GM21528 (cell line): ENCODE results near the gene LNPEP.

Source experiments
- ATAC-seq: cut with Tn5 transposase; IDR thresholded peaks from one replicate; pipeline ENCODE4 v1.9.1; 2021; ENCODE audit warnings: mild to moderate bottlenecking, moderate library complexity; ENCODE audit not compliant: unreplicated experiment, low FRiP score

LNPEP gene

DNA sequence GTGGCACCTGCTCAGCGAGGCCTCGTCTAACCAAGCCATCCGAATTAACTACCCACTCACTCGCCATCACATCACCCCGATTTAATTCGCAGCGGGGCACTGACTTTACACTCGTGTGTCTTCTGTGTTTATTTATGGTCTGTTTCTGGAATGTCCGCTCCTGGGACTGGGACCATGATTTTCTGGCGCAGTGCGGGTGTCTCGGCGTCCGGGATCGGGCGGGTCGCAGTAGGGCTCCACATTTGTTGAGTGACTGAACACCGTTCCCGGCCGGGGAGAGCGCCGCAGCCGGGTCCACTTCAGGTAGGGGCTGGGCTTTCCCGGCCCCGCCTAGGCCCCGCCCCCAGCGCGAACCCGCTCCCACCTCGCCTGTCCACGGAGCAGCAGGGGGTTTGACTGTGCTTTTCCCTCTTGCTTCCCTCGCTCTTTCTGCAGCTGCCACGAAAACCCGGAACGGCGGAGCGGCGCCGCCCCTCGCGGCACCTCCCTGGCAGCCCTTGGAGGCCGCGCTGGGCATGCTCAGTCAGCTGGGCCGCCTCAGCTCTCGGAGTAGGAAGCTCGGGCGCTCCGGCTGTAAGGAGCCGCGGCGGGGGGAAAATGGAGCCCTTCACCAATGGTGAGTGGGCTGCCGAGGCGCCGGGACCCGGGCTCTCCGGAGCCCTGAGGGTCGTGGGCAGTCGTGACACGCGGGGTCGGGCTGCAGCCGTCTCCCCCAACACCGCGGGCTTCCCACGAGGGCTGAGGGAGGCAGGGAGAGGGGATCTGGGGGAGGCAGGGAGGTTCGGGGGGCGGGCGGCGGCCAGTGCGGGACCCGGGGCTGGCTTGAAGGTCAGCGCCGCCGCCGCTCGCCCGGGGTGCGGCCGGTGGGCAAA lies at the start of gene LNPEP:
Gene LNPEP (plus strand): TSS at position 522 of the 872 bp plus-strand sequence. CDS start 76 bp downstream, at position 598.
- ATAC-seq = peak; percentile 58

DNA sequence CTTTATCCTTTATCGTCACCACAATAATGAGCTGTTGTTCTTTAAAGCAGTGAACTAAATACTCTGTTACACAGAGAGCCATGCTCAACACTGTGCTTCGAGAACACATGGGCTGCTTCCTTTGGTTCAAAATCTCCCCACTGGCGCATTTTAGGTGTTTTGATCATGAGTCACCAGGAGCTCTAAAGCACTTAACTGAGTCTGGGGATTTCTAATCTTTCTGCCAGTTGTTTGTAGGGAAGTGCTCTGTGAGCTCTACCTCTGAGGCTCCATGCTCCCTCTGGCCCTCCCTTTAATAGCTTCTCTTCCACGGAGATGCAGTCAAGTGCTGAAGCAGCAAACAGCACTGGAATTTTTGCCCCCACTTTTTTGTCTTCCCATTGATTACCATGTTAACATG lies 42.5 kb upstream of the LNPEP start:
- no peak for ATAC-seq

DNA sequence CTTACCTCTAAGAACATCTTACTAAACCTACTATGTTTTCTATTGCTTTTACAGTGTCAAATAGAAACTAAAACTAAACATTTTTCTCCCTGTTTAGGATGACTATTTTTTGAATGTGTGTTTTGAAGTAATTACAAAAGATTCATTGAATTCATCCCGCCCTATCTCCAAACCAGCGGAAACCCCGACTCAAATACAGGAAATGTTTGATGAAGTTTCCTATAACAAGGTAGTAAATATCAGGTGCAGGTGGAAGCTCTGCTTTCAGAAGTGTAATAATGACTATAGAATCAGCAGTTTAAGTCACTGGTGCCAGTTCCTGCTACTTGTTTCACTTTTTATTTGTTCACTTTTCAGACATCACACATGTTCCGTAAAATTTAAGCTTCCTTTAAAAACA lies 39.6 kb upstream of the LNPEP start:
- ATAC-seq = peak; percentile 71

DNA sequence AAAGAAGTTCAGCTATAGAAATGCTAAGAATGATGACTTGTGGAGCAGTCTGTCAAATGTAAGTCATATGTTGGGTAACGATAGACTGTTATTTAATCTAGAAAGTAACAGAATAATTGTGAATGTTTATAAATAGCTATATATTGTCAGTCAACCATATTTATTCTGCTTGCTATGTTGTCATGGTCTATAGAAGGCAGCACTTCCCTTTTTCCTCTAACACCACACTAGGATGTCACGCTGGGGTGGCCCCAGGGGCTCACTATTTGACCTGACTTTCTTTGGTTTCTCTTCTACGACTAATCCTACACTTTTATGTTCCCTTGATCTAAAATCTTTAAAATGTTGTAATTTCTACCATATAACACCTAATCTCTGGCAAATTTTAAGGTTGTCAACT lies 39.1 kb upstream of the LNPEP start:
- ATAC-seq = peak; percentile 94

DNA sequence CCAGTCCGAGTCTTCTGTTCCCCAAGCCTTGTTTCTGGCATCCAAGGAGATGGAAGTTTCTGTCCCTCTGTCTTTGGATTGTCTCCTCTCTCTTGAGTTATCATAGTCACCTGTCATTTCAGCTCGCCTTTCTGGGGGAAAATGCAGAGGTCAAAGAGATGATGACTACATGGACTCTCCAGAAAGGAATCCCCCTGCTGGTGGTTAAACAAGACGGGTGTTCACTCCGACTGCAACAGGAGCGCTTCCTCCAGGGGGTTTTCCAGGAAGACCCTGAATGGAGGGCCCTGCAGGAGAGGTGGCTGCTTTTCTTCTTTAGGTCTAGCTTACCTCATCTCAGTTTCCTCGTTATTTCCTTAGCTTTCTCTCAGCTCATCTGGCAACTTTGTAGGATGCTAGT lies 34.5 kb upstream of the LNPEP start:
- no peak for ATAC-seq

DNA sequence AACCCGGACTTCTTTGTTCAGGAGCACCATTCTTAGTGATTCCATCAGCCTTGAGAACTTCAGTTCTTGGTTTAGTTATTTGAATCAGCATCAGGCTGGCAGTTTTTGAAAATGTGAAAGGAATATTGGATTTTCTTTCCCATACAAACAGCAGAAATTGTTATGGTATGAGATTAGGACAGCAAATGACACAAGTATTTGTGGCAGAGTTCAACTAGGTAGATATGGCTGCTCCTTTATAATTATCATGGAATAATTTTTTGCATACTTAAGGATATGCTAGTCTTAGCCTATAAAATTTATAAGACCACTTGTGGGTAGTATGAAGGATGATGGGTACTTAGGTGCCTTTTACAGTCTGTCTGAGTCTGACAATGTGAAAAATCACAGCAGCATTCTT lies 34.0 kb upstream of the LNPEP start:
- no peak for ATAC-seq

DNA sequence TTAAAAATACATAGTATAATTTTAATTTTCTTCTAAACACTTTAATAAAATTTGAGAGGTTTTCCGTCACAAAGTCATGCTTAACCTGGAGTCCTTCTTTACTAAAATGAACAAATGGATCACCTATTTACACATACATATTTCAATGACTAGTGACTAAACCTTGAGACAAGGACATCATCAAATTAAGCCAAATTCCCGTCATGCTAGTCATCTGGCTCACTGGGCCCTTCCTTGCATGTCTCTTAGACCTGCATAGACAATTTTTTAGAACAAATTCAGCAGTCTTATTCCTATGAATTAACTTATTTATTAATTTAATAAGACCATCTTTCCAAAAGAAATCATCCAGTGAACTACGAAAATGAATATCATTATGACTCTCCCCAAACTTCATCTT lies 33.0 kb upstream of the LNPEP start:
- no peak for ATAC-seq

DNA sequence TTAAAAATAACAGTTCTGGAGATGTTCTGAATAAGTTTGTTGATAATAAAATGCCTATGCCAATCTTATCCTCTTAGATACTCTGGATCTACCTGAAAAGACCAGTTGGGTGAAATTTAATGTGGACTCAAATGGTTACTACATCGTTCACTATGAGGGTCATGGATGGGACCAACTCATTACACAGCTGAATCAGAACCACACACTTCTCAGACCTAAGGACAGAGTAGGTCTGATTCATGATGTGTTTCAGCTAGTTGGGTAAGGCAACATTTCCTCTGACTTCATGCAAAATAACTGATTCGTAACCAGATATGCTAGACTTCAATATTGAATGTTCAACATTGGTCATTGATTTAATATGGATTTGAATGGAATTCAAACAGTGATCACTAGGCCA lies 32.6 kb upstream of the LNPEP start:
- ATAC-seq = no peak

DNA sequence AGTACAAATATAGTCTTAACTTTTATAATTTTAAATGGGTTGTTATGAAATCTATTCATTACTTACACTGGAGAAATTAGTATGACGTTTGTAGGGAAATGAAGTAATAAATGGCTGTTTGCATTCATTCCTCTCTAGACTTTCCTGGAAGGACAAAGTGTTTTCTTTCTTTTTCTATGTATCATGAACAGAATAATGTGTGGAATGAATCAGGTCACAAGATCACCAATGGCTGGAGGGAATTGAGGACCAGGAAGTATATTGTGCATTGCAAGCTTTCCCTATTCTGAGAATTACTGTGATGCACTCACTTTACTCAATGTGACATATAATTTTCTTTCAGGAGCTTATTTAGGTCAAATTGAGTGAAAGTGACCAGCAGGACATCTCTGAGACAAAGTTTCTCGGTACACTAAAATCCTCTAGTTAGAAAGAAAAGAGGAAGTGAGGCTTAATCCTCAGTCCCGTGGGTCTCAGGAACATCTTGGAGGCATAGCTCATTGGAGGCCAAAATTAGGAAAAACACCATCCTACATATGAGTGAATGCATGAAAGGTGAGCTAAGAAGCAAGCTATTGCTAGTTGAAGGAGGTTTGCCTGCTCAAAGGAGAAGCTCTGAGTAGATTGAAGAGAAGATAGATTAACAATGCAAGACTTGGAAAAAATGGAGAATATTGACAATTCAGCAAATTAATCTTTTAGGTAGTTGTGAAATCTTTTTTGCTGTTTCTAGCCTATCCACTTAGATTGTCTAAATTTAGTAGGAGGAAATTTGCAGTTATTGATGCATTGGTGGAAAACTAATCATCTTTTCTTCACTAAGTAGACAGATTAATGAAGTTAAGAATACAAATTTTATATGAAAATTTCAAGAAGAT lies 31.6 kb upstream of the LNPEP start:
- no peak for ATAC-seq

DNA sequence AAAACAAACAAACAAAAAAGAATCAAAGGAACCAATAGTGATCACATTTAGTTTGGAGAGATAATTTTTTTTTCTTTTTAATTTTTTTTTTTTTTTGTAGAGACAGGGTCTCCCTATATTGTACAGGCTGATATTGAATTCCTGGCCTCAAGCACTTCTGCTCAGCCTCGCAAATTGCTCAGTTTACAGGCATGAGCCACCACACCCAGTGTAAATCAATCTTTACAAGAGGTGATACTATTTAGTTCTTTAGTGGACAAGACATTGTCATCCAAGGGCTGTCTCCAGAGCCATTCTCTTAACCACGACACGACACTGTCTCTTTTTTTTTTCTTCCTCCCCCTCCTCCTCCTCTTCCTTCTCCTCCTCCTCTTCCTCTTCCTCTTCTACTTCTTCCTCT lies 30.0 kb upstream of the LNPEP start:
- ATAC-seq = no peak

DNA sequence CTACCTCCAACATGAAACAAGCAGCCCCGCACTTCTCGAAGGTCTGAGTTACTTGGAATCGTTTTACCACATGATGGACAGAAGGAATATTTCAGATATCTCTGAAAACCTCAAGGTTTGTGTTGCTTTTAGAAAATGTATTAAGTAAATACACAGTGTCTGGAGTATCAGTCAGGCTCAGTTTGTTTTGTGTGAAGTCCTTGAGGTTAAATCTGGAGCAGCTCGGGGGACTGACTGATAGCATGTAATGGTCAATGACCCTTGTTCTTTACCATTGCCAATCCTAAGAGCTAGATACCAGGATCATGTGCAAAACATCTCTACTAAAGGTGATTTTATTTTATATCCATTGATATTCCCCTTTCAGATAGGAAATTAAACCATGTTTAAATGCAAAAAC lies 26.9 kb upstream of the LNPEP start:
- no peak for ATAC-seq

DNA sequence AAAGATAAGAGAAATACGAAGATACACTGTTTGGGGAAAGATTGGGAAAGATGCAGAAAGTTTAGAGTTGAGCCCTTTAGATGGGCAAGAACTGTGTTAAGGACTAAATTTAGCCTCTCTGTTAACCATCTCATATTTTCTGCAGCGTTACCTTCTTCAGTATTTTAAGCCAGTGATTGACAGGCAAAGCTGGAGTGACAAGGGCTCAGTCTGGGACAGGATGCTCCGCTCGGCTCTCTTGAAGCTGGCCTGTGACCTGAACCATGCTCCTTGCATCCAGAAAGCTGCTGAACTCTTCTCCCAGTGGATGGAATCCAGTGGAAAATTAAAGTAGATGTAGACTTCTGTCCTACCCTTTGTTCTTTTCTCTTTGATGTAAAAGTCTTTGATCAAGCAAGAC lies 26.4 kb upstream of the LNPEP start:
- ATAC-seq = no peak

DNA sequence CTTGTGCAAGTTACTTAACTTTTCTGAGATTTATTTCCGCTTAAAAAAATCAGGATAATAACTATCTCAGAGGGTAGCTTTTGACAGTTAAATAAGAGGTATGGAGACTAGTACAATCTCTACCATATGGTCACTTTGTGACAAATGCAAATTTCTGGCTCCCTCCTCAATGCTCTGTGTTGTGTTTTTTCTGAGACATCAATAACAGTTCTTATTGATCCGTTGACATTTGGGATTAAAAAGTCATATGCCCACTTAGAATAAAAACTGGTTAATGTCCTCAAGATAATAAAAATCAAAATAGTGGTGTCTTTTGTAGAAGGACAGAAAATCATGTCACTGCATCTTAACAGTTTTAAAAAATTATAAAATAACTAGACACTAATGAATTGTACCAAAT lies 24.7 kb upstream of the LNPEP start:
- ATAC-seq = no peak

DNA sequence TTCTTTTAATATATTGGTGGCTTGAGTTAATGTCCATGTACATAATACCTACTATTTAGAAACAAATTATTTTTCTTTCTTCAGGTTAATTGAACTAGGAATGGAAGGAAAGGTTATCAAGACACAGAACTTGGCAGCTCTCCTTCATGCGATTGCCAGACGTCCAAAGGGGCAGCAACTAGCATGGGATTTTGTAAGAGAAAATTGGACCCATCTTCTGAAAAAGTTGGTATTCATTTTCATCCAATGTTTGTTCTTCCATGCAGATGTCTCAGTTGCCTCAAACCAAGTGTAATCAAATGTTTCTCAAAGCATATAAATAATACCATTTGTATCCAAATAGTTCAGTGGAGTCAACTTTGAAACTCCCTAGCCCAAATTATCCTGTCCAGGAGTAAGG lies 22.6 kb upstream of the LNPEP start:
- ATAC-seq = no peak

DNA sequence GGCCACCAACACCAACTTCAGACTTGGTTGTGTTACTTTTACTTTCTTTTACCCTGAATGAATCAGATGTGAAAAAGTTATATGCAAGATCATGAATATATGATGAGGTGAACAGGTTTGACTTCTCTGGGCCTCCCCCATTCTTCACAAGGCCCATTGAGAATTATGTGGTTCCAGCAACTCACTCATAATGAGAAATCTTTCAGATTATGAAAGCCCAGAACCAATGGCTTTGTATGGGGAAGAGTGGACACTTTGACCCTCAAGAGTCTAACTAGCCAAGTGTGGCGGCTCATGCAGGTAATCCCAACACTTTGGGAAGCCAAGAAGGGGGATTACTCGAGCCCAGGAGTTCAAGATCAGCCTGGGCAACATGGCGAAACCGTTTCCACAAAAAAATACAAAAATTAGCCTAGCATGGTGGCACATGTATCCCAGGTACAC lies 16.1 kb upstream of the LNPEP start:
- ATAC-seq = peak; percentile 51

DNA sequence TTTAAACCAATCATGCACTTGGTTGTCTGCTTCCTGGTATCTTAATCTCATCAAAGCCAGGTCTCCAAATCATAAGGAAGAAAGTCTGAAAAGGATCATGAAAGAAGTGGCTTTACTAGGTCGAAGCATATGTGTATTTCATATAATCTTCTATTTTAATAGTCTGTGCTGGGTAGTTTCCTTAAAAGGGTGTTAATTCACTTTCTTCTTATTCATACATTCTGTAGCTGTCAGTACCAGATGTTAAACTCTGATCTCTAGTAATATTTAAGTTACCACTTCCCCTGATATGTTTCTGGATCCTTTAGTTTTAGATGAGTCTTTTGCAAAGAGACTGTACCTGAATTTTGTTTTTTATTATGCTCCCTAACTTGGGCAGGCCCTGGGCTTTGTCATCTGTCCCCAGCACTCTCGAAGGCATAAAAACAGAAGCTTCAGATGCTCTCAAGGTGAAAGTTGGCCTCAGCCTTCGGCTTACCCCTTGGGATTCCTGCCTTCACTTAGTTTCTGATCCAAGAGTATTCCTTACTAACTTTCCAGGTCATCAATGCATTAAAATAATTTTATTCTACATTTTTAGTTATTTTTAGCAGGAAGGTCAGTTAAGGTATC lies 15.0 kb upstream of the LNPEP start:
- ATAC-seq = no peak

DNA sequence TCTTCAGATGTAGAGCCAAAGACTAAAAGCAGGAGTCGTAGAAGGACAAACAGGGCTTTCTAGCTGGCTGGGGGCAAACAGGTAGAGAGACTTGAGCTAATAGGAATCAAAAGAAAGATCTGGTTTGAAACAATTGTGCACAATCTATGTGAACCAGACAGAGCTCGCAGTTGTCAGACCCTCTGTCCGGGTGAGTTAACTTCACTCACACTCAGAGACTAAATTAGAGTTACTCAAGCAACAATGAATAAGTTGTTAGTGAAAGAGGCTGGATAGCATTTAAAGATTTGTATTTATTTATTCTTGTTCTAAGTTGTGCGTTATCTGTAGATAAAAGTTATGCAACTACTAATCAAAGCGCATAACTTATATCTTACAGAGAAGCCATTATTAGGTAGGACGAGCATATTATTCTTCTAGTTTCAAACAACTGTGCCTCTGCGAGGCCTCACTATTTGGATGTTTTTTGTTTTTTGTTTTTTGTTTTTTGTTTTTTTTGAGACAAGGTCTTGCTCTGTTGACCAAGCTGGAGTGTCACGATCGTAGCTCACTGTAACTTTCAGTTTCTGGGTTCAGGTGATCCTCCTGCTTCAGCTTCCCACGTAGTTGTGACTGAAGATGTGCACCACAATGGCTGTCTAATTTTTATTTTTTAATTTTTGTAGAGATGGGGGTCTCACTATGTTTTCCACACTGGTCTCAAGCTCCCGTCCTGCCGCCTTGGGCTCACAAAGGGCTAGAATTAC lies 13.2 kb upstream of the LNPEP start:
- no peak for ATAC-seq

DNA sequence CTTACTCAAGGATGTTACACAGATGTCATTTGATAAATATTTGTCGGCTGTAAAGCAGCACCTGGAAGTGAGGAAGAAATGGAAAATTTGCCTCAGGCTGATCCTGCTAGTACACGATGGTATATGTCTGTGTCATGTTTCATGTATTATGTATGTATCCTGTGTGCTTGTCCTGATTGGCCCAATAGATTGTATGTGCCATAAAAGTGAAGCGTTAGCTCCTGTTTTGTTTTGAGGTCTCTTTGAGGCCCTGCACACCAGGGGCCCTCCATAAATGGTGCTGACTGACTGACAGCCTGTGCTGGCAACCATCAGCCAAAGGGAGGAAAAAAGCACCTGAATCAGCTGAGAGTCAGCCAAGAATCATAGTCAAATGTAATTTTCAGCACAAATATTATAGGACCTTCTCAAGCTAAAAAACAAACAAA lies 11.8 kb upstream of the LNPEP start:
- no peak for ATAC-seq

DNA sequence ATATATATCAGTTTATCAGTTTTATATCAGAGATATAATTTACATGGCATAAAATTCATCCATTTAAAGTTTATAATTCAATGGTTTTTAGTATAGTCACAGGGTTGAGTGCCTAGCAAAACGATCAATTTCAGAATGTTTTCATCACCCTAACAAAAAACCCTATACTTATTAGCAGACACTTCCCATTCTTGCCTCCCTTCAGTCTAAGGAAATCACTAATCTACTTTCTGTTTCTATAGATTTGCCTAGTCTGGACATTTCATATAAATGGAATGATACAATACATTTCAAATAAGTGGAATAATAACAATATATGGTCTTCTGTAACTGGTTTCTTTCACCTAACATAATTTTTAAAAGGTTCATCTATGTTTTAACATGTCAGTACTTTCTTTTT lies 9.6 kb upstream of the LNPEP start:
- no peak for ATAC-seq

DNA sequence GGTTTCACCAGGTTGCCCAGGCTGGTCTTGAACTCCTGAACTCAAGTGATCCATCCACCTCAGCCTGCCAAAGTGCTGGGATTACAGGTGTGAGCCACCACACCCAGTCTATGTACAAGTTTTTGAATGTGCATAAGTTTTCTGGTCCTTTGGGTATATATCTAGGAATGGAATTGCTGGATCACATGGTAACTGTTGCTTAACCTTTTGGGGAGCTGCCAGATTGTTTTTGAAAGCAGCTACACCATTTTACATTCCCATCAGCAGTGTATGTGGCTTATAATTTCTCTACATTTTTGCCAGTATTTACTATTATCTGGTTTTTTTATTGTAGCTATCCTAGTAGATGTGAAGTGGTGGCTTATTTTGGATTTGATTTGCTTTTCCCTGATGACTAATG lies 8.9 kb upstream of the LNPEP start:
- ATAC-seq = no peak
